NCI-H2029 (cell line): ENCODE data around the gene SLC11A1.

Experiments
- DNase-seq: peaks from one replicate; lab custom pipeline; 2025; lab: John Stamatoyannopoulos, UW

The SLC11A1 gene

DNA sequence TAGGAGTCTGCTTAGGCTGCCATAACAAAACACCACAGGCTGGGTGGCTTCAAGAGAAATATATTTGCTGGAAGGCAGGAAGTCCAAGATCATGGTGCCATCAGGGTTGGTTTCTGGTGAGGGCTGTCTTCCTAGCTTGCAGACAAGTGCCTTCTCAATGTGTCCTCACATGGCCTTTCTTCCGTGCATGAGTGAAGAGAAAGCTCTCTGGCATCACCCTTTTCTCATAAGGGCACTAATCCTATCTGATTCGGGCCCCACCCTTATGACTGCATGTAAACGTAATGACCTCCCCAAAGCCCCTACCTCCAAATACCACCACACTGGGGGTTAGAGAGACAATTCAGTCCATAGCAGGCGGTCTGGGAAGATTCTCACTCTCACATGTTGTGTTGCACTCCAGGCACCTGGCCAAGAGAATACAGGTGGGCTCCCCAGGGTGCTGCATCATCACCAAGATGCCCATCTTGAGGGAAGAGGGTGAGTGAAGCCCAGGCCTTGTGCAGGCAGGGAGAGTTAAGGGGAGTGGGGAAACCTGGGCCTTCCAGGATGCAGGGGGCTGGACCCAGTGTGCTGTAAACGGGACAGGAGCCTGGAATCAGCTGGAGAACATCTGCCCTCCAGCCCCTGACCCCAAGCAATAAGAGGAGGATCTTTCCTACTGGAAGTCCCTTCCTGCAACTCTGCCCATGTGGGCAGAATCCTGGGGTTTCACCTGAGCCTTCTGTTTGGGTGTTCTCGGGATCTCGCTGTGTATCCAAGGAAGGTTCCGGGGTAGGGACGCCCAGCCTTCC is 15.3 kb upstream of the SLC11A1 start:
- no peak for DNase-seq

DNA sequence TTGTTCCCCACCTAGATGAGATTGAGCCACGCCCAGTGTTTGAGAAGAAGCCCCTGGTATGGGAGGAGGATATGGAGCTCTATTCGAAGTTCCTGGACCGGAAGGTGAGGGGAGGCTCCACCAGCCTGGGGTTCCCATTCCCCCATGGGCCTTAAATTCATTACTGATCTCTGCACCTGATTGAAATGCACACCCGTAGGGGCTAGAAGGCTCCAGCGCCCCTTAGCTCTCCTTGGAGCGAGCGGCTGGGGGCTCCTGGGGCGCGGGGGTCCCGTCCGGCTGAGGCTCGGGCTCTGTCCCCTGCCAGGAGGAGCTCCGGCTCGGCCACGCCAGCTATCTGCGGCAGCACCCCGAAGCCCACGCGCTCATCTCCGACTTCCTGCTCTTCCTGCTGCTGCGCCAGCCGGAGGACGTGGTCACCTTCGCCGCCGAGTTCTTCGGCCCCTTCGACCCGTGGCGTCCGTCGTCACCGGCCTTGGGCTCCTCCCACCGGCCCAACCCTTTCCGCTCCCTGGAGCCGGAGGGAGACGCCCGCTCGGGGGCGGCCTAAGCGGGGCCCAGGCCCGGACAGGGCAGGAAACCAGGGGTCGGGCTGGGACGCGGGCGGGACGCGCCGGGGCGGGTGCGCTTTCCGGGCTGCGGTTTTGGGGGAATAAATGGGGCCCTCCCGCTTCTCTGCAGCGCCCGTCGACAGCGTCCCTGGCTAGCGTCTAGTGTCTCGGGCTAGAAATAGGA is 14.5 kb upstream of the SLC11A1 start:
- DNase-seq = no peak

DNA sequence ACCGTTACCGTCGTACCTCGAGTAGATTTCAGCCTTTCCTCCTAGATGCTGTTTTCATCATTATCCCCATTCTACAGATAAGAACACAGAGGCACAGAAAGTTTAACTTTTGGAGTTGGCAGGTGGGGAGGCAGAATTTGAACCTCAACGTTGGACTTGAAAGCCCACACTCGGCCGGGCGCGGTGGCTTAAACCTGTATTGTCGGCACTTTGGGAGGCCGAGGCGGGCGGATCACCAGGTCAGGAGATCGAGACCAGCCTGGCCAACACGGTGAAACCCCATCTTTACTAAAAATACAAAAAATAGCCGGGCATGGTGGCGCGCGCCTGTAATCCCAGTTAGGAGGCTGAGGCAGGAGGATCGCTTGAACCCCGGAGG is 13.9 kb upstream of the SLC11A1 start:
- DNase-seq = no peak

DNA sequence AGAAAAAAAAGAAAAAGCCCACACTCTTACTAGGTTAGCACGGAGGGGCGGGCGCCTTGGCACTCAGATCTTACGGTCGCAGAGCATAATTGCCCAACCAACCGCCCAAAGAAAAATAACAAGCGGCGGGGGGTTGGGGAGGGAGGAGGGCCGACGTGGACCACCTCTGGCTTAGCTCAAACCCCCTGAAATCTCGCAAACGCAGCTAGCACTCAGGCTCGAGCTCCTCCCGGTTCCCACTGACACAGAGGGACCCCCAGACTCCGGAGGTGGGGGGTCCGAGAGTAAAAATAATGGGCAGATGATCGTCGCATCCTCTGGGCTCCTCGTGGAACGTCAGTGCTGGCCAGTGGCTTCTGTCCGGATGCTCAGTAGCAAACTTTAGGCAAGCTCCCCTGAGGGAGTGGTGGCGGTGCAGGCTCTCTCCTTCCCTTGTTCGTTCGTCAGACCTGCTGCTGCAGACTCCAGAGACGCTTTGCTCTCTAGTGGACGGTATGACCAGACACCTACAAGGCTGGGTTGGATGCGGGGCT is 13.4 kb upstream of the SLC11A1 start:
- DNase-seq = peak; percentile 28

DNA sequence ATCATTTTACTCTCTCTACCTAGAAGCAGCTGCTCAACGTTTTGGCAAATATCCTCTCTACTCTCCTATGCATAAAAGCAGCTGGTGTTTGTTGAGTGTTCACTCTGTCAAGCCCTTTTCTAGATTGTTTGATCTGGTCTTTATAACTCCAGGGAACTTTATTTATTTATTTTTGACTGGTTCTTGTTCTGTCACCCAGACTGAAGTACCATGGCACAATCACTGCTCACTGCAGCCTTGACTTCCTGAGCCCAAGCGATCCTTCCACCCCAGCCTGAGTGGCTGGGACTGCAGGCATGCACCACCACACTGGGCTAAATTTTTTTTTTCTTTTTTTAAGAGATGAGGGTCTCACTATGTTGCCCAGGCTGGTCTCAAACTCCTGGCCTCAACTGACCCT is 12.7 kb upstream of the SLC11A1 start:
- peak; percentile 57 for DNase-seq

DNA sequence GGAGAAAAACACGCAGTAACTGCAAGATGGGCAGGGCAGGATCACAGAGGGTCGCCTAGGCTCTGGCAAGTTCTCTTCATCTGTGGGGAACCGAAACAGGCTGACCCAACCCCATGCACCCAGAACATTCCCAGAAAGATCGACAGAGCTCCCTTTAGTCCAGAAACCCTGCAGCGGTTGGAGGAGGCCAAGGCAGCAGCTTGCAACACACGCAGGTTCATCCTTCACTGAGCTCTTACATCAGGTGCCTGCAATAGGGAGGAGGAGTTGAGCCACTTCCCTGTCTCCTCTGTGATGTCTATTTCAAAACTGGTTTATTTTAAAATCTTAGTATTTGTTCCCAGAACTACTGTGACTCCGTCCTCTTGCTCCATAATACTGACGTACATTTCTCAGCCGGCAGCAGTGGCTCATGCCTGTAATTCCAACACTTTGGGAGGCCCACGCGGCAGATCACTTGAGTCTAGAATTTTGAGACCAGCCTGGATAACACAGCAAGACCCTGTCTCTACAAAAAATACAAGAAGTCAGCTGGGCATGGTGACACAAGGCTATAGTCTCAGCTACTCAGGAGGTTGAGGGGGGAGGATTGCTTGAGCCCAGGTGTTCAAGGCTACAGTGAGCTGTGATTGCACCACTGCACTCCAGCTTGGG is 11.5 kb upstream of the SLC11A1 start:
- no peak for DNase-seq

DNA sequence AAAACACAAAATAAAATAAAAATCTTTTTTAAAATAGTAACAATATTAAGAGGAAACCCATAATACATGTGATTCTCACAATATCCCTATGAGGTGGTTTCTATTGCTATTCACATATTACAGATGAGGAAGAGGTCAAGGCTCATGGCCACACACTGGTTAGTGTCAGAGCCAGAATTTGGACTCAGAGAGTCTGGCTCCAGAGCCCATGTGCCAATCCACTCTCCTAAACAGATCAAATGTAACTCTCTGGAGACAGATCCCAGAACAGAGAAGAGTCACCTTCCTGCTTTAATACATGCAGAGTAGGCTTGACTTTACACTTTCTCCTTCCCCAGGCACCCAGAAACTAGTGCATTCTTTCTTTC is 10.1 kb upstream of the SLC11A1 start:
- DNase-seq = no peak

DNA sequence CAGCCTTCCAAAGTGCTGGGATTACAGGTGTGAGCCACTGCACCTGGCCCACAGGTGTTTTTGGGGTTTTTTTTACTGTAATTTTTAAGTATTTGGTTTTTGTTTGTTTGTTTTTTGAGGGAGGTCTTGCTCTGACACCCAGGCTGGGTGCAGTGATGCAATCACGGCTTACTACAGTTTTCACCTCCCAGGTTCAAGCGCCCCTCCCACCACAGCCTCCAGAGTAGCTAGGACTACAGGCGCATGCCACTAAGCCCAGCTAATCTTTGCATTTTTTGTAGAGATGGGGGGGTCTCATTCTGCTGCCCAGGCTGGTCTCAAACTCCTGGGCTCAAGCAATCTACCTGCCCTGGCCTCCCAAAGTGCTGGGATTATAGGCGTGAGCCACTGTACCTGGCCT is 7.3 kb upstream of the SLC11A1 start:
- DNase-seq = no peak

DNA sequence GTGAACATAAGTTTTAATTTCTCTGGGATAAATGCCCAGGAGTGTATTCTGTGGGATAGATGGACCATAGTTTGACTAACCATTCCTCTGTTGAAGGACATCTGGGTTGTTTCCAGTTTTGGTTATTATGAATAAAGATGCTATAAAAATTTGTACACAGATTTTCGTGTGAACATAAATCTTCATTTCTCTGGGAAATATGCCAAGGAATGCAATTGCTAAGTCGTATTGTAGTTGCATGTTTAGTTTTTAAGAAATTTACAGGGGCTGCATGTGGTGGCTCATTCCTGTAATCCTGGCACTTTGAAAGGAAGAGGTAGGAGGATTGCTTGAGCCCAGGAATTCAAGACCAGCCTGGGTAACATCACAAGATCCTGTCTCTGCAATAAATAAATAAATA is 6.9 kb upstream of the SLC11A1 start:
- no peak for DNase-seq

DNA sequence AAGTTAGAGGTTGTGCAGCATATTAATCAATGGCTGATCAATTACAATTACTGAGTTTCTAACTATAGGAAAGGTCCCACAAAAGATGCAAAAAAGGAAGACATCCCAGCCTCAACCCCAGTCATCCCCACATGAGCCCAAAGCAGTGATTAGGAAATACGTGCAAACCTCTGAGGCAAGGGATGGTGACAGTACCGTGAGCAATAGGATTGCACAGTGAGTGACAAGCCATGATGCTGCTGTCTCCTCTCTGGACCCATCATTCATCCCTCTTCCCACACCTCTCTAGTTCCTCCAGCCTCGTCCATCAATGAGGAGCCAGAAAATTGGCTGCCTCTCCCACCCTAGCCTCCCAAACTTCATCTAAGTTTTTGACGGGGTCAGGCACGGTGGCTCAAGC is 4.0 kb upstream of the SLC11A1 start:
- DNase-seq = no peak

DNA sequence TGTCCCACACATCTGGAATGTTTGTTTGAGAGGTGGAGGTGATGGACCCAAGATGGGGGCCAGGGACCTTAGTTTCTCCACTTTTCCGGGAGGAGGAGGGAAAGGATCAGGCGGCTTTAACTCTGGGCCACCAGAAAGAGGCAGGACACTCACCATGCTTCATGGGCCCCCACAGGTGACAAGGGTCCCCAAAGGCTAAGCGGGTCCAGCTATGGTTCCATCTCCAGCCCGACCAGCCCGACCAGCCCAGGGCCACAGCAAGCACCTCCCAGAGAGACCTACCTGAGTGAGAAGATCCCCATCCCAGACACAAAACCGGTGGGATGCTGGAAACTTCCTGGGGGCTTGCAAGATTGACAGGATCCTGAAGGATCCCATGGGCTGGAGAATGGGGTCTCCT is 712 bp downstream of the SLC11A1 start:
- no peak for DNase-seq

DNA sequence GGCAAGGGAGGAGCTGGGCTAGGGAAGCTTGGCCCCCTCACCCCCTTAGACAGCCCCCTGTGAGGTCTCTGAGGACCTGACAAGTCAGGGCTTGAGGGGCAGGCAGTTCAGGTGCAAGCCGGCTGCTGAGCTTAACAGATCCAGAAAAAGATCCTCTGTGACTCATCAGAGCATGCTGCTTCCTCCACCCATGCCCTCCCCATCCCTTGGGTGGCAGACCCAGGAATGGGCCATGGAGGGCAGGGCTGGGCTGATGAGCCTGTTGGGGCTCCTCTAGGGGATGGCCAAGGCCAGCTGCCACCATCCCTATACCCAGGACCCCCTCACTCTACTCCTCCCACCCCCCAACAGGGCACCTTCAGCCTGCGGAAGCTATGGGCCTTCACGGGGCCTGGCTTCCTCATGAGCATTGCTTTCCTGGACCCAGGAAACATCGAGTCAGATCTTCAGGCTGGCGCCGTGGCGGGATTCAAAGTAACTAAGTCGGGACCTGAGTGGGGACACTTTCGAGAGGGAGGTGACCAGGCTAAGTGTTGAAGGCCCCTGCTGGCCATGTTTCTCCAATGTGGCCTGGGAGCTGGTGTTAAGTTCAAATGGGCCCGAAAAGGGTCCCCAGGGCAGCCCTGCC is 1.9 kb downstream of the SLC11A1 start:
- DNase-seq = no peak

DNA sequence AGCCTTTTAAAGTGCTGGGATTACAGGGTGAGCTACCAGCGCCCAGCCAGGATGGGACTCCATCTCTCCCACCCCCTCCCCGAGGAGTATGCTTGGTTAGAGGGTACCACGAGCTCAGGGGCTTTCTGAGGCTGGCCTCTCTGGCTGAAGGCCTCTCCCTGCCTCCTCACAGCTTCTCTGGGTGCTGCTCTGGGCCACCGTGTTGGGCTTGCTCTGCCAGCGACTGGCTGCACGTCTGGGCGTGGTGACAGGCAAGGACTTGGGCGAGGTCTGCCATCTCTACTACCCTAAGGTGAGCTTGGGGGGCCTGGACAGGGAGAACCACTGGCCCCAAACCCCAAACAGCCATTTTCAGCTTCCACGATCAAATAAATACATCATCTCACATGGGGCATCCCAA is 2.9 kb downstream of the SLC11A1 start:
- DNase-seq = no peak

DNA sequence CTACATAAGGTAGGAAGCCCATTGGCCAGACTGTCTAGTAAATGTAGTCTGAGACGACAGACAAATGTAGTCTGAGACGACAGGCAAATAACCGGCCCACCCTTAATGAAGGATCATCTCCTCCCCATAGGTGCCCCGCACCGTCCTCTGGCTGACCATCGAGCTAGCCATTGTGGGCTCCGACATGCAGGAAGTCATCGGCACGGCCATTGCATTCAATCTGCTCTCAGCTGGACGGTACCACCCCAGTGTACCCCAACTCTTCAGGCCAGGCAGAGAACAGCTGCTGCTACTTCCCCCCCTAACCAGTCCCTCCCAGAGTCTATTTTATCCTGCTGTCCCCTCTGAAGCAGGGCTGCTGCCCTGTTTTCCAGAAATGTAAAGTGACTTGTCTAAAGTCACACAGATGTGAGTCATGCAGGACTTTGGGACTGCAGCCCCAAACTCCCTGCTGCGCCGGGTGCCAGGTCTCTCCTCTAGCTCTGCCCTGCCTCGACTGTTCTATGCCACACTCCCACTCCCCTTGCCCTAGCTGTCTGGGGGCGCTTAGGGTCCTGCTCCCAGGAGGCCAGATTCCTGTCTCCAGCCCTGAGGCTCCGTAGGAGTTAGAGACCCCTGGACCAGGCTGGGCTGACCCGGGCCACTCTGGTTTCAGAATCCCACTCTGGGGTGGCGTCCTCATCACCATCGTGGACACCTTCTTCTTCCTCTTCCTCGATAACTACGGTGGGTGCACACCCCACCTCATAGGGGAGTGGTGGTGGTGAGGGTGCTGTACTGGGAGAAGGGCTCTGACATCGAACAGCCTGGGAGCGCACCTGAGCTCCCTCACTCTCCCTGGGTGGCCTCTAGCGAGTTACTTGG is 4.7 kb downstream of the SLC11A1 start:
- no peak for DNase-seq

DNA sequence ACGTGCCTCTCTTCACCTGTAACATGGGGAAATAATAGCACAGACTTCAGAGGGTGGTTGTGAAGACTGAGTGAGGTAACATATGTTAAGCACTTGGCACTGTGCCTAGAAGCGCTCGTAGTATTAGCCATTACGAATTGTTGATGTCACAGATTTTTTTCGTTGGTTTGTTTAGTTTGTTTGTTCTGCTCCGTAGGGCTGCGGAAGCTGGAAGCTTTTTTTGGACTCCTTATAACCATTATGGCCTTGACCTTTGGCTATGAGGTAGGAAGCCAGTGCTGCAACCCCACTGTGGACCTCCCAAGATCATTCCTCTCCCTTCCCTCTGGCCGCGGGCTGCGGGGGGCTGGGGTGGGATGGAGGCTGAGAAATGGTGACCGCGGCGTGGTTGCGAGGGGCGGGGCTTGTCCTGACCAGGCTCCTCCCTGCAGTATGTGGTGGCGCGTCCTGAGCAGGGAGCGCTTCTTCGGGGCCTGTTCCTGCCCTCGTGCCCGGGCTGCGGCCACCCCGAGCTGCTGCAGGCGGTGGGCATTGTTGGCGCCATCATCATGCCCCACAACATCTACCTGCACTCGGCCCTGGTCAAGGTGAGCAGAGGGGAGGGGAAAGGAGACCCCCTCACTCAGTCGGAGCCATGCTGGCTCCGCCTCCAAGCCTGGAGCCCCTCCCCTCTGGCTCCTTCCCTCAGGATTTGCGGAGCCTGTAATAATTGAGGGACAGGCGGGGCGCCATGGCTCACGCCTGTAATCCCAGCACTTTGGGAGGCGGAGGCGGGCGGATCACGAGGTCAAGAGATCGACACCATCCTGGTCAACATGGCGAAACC is 5.5 kb downstream of the SLC11A1 start:
- peak; percentile 87 for DNase-seq

DNA sequence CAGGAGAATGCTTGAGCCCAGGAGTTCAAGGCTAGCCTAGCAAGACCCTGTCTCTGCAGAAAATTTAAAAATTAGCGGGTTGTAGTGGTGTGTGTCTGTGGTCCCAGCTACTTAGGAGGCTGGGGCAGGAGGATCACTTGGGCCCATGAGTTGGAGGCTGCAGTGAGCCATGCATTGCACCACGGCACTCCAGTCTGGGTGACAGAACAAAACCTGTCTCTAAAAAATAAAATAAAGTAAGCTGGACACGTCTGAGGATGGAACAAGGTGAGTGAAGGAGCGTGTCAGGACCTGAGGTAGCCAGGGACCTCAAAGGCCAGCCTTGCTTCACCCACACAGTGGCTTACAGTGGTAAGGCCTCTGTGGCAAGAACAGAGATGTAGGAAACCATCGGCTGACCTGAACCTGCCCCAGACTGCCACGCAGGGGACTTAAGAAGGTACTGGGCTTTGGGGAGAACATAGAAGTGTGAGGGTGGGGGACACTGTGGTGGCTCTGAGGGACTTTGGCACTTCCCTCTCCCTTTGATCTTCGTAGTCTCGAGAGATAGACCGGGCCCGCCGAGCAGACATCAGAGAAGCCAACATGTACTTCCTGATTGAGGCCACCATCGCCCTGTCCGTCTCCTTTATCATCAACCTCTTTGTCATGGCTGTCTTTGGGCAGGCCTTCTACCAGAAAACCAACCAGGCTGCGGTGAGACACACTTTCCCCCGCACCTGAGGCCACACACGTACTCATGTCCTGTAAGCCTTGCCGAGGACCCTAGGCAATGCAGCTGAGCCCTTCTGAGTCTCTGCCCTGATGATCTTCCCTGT is 7.5 kb downstream of the SLC11A1 start:
- DNase-seq = no peak

DNA sequence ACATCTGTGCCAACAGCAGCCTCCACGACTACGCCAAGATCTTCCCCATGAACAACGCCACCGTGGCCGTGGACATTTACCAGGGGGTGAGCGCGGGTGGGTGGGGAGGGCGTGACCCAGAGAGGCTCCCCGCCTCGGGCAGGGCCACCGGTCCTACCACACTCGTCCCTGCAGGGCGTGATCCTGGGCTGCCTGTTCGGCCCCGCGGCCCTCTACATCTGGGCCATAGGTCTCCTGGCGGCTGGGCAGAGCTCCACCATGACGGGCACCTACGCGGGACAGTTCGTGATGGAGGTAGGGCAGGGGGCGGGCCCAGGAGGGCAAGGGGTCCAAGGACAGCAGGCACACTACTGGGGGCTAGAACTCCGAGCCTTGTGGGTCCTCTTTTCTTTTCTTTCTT is 9.1 kb downstream of the SLC11A1 start:
- no peak for DNase-seq

DNA sequence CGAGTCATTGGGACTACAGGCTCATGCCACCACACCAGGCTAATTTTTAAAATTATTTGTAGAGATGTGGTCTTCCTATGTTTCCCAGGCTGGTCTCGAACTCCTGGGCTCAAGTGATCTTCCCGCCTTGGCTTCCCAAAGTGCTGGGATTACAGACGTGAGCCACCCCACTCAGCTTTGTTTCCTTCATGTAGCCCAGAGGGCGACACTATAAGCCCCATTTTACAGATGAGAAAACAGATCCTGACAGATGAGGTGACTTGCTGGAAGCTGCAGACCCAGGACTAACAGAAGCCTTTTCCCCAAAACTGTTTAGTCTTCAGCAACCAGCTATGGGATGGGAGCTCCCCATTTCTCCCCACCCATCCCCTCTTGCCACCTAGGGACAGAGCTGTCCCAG is 10.4 kb downstream of the SLC11A1 start:
- no peak for DNase-seq

DNA sequence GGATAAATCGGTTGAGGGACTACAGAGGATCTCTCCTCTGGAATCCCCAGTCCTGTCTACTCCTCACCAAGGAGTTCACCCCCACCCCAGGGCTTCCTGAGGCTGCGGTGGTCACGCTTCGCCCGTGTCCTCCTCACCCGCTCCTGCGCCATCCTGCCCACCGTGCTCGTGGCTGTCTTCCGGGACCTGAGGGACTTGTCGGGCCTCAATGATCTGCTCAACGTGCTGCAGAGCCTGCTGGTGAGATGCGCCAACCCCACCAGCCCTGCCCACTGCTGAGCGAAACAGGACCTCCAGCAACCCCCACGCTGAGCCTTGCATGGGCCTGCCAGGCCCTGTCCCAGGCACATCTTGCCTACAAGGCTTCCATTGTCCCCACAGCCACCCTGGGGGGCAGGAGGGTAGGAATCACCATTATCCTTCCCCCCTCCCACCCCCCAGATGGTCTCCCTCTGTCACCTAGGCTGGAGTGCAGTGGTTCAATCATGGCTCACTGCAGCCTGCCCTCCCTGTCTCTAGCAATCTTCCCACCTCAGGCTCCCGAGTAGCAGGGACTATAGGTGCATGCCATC is 10.9 kb downstream of the SLC11A1 start:
- DNase-seq = no peak
